ENCODE data around the gene GTF2F2.

- no peak for TF ChIP-seq POLR2A (IDR thresholded peaks at IDR 0.05)
- TF ChIP-seq, protein P1, sequence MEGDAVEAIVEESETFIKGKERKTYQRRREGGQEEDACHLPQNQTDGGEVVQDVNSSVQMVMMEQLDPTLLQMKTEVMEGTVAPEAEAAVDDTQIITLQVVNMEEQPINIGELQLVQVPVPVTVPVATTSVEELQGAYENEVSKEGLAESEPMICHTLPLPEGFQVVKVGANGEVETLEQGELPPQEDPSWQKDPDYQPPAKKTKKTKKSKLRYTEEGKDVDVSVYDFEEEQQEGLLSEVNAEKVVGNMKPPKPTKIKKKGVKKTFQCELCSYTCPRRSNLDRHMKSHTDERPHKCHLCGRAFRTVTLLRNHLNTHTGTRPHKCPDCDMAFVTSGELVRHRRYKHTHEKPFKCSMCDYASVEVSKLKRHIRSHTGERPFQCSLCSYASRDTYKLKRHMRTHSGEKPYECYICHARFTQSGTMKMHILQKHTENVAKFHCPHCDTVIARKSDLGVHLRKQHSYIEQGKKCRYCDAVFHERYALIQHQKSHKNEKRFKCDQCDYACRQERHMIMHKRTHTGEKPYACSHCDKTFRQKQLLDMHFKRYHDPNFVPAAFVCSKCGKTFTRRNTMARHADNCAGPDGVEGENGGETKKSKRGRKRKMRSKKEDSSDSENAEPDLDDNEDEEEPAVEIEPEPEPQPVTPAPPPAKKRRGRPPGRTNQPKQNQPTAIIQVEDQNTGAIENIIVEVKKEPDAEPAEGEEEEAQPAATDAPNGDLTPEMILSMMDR (IDR thresholded peaks at IDR 0.05 in 4 of 5, conservative IDR thresholded peaks at IDR 0.05 in 1 of 5): no peak
These were observed 103.9 kb downstream of the GTF2F2 start for GRCh38 chr13:45224176-45224575.
